CD14-positive monocyte (primary cell): ENCODE results near the gene GGA2. TPM values are rescaled to one million over a fixed set of nuclear protein-coding genes. Genes with fewer than 3 reads are reported as not detected.

Experiments
- DNase-seq, 3 donors: peaks; one replicate each; pipeline ENCODE4 v3.0.0-alpha.2; 2011 to 2022
- H2AFZ ChIP-seq: 2 replicates; pipeline ENCODE4 v1.6.0; 2012; ENCODE audit warnings: mild to moderate bottlenecking, low read depth, low read length, inconsistent platforms; ENCODE audit not compliant: insufficient read depth, poor library complexity, severe bottlenecking
- H3K27ac ChIP-seq, 2 donors: 1 replicate in 1 of 2; 2 replicates in 1 of 2; pipeline ENCODE4 v1.5.1; 2012 to 2013; ENCODE audit warnings: low read length in 2 of 2, control low read depth in 1 of 2, inconsistent platforms in 1 of 2, low read depth in 1 of 2, mild to moderate bottlenecking in 1 of 2
- H3K27me3 ChIP-seq, 2 donors: one replicate each; pipeline versions ENCODE4 v1.6.0 to v1.6.1; 2011 to 2013; ENCODE audit warnings: low read length in 2 of 2; ENCODE audit not compliant: control insufficient read depth in 2 of 2, insufficient read depth in 2 of 2
- H3K36me3 ChIP-seq, 2 donors: replicated peaks in 1 of 2; 1 replicate in 1 of 2; 2 replicates in 1 of 2; pipeline versions ENCODE4 v1.5.1 to v1.6.1; 2012 to 2013; ENCODE audit warnings: low read length in 2 of 2, control low read depth in 1 of 2, inconsistent platforms in 1 of 2, mild to moderate bottlenecking in 1 of 2; ENCODE audit not compliant: insufficient read depth in 2 of 2, control insufficient read depth in 1 of 2
- H3K4me1 ChIP-seq, 2 donors: 1 replicate in 1 of 2; 2 replicates in 1 of 2; pipeline versions ENCODE4 v1.5.1 to v1.6.1; 2012 to 2013; ENCODE audit warnings: low read length in 2 of 2, control low read depth in 1 of 2, inconsistent platforms in 1 of 2, mild to moderate bottlenecking in 1 of 2, moderate library complexity in 1 of 2; ENCODE audit not compliant: insufficient read depth in 2 of 2, control insufficient read depth in 1 of 2
- H3K4me2 ChIP-seq: replicated peaks from 2 replicates; pipeline ENCODE3; 2012; ENCODE audit warnings: low read length, moderate library complexity, mild to moderate bottlenecking; ENCODE audit not compliant: poor library complexity, severe bottlenecking; ENCODE audit errors: extremely low read depth
- H3K4me3 ChIP-seq, 3 experiments: fragments of 200-600 bp in 1 of 3; sonication (generic) in 1 of 3; replicated peaks in 1 of 3; 1 replicate in 2 of 3; 2 replicates in 1 of 3; pipeline ENCODE4 v1.5.1; 2011 to 2013; ENCODE audit warnings: low read length in 3 of 3, mild to moderate bottlenecking in 3 of 3, control low read depth in 2 of 3, low read depth in 2 of 3, inconsistent platforms in 1 of 3, moderate library complexity in 1 of 3
- H3K79me2 ChIP-seq: 2 replicates; pipeline ENCODE4 v1.6.0; 2012; ENCODE audit warnings: mild to moderate bottlenecking, control low read depth, inconsistent platforms, low read length, moderate library complexity; ENCODE audit not compliant: insufficient read depth
- H3K9ac ChIP-seq: 2 replicates; pipeline ENCODE4 v1.6.0; 2017; ENCODE audit warnings: low read length, mild to moderate bottlenecking; ENCODE audit not compliant: insufficient read depth, poor library complexity, severe bottlenecking
- H3K9me3 ChIP-seq, 2 donors: replicated peaks in 1 of 2; 1 replicate in 1 of 2; 2 replicates in 1 of 2; pipeline versions ENCODE4 v1.5.1 to v1.6.1; 2012 to 2013; ENCODE audit warnings: low read length in 2 of 2, control low read depth in 1 of 2; ENCODE audit not compliant: control insufficient read depth in 1 of 2, insufficient read depth in 1 of 2
- H4K20me1 ChIP-seq: 2 replicates; pipeline ENCODE4 v1.6.0; 2012; ENCODE audit warnings: mild to moderate bottlenecking, low read length, control low read depth, moderate library complexity; ENCODE audit not compliant: insufficient read depth
- H3K27ac Mint-ChIP-seq, 7 donors: one replicate each; pipeline ENCODE4 v1.8.0; 2020; ENCODE audit warnings: mild to moderate bottlenecking in 7 of 7, mixed read lengths in 7 of 7, moderate library complexity in 6 of 7, inconsistent platforms in 2 of 7
- H3K27me3 Mint-ChIP-seq, 3 donors: one replicate each; pipeline ENCODE4 v1.8.0; 2021 to 2022; ENCODE audit warnings: low read depth in 3 of 3, mild to moderate bottlenecking in 3 of 3, mixed read lengths in 3 of 3, moderate library complexity in 3 of 3, inconsistent platforms in 1 of 3
- H3K36me3 Mint-ChIP-seq, 2 donors: one replicate each; pipeline ENCODE4 v1.8.0; 2020; ENCODE audit warnings: mixed read lengths in 2 of 2, inconsistent platforms in 1 of 2, mild to moderate bottlenecking in 1 of 2
- H3K4me1 Mint-ChIP-seq: one replicate; pipeline ENCODE4 v1.8.0; 2020; ENCODE audit warnings: mild to moderate bottlenecking, mixed read lengths
- H3K4me3 Mint-ChIP-seq, 2 donors: one replicate each; pipeline ENCODE4 v1.8.0; 2020; ENCODE audit warnings: mild to moderate bottlenecking in 2 of 2, mixed read lengths in 2 of 2, moderate library complexity in 1 of 2
- H3K9me3 Mint-ChIP-seq, 7 donors: one replicate each; pipeline ENCODE4 v1.8.0; 2020 to 2022; ENCODE audit warnings: mixed read lengths in 7 of 7, mild to moderate bottlenecking in 6 of 7, moderate library complexity in 6 of 7, inconsistent platforms in 2 of 7
- CTCF ChIP-seq: fragments of 200-600 bp; IDR thresholded peaks from one replicate; pipeline ENCODE4 v1.8.0; 2022; ENCODE audit warnings: antibody characterized with exemption, mild to moderate bottlenecking
- WGBS: methylation state at CpG from one replicate; pipeline ENCODE4 v1.1.5; 2013; ENCODE audit warnings: missing lambda C conversion rate; ENCODE audit not compliant: insufficient coverage; 5-methylcytosine and 5-hydroxymethylcytosine counted together
- intact Hi-C, 2 donors: fragments of 100-400 bp; cut with micrococcal nuclease; formaldehyde crosslinking; loops; one replicate each; pipeline versions ENCODE4 v1.15.0 to v1.15.1; 2023
- polyA plus RNA-seq, 3 donors: library from polyadenylated mRNA; depleted of rRNA in 1 of 3; unstranded in 2 of 3; stranded (reverse) in 1 of 3; fragments of 300-500 nt in 2 of 3; fragments of >200 nt in 1 of 3; fragmentation: Illumina TruSeq in 2 of 3; gene quantifications; 1 replicate in 2 of 3; 2 replicates in 1 of 3; pipeline ENCODE4 v1.2.3, GENCODE V29; 2012 to 2021

The GGA2 gene
- polyA plus RNA-seq, 3 donors: 37.5 to 55.4 (median 49.5) TPM

- TF ChIP-seq CTCF: no peak
- 93% methylated on average over 4 of the region's 9 CpGs for WGBS
- Histone ChIP-seq H3K4me1 (peaks cover 85 to 88% of the 10 kb centered on the region in 2 donors), H2AFZ (no peak overlapping the region), H3K36me3 (peaks cover 0 to 14% of the 10 kb centered on the region in 2 donors), H3K4me3 (peak overlapping the region in 1 of 3 experiments; percentile 8), H3K27ac (peak overlapping the region; percentile 89 to 91), H4K20me1 (peaks cover 92% of the 10 kb centered on the region), H3K27me3 (no peaks in the 10 kb centered on the region), H3K9me3 (no peaks in the 10 kb centered on the region), H3K4me2 (peak overlapping the region; percentile 44), H3K9ac (peak overlapping the region; percentile 43), H3K79me2 (peaks cover 100% of the 10 kb centered on the region)
- no peaks in the 10 kb centered on the region for H3K9me3 Mint-ChIP-seq
- peaks cover 0 to 2% (median 0%) of the 10 kb centered on the region in 3 donors for H3K27me3 Mint-ChIP-seq
- no peak for DNase-seq
- peak overlapping the region; percentile 88 to 99 (median 96) for H3K27ac Mint-ChIP-seq
- peaks cover 83% of the 10 kb centered on the region for H3K4me1 Mint-ChIP-seq
- peaks cover 19 to 36% of the 10 kb centered on the region in 2 donors for H3K36me3 Mint-ChIP-seq
- intact Hi-C loops: loop anchor here (2.0 to 10.0 kb wide), 2 partner anchors 50 to 52 kb away; partner anchors contain the start of genes COG7 (in 1 of the 2), EARS2 (in 1 of the 2) and UBFD1 (in 1 of the 2)
- peak overlapping the region; percentile 70 to 72 for H3K4me3 Mint-ChIP-seq
These were observed 5.1 kb downstream of the GGA2 start for GRCh38 chr16:23505180-23505665.

GRCh38 chr16:23504453-23505179 is 5.7 kb downstream of the GGA2 start:
- H3K36me3 Mint-ChIP-seq: peaks cover 21 to 39% of the 10 kb centered on the region in 2 donors
- DNase-seq: peak; percentile 95 to 98 (median 97)
- Histone ChIP-seq H3K36me3 (peaks cover 0 to 14% of the 10 kb centered on the region in 2 donors), H3K4me3 (peak overlapping the region in 1 of 3 experiments; percentile 8), H3K9ac (peak overlapping the region; percentile 63), H3K79me2 (peaks cover 100% of the 10 kb centered on the region), H3K27ac (peak overlapping the region; percentile 89 to 91), H3K4me1 (peaks cover 89 to 94% of the 10 kb centered on the region in 2 donors), H2AFZ (no peak overlapping the region), H3K9me3 (no peaks in the 10 kb centered on the region), H3K27me3 (no peaks in the 10 kb centered on the region), H4K20me1 (peaks cover 92% of the 10 kb centered on the region), H3K4me2 (peak overlapping the region; percentile 44)
- intact Hi-C loops: loop anchor here (2.0 to 10.0 kb wide), 2 partner anchors 50 to 52 kb away; partner anchors contain the start of genes COG7 (in 1 of the 2), EARS2 (in 1 of the 2) and UBFD1 (in 1 of the 2)
- 57% methylated on average over 7 of the region's 13 CpGs for WGBS
- TF ChIP-seq CTCF: peak; percentile 30
- no peaks in the 10 kb centered on the region for H3K9me3 Mint-ChIP-seq
- H3K4me1 Mint-ChIP-seq: peaks cover 84% of the 10 kb centered on the region
- H3K27me3 Mint-ChIP-seq: peaks cover 0 to 2% (median 0%) of the 10 kb centered on the region in 3 donors
- peak overlapping the region; percentile 88 to 99 (median 96) for H3K27ac Mint-ChIP-seq
- peak overlapping the region; percentile 70 to 72 for H3K4me3 Mint-ChIP-seq
